Activated CD8-positive, alpha-beta memory T cell treated with anti-CD3 and anti-CD28 coated beads, Interleukin-2, amount 50 U/mL, for 4 hours (primary cell): Measurements from ENCODE around the gene GSTT4.
"Not testable (repeated sequence)": the region's sequence is repeated elsewhere in the genome, so short reads cannot be mapped to it uniquely, and the experiment has no call there.

Experiments used
- DNase-seq: peaks from one replicate; pipeline ENCODE4 v3.0.0-alpha.2; 2020

The GSTT4 gene

DNA sequence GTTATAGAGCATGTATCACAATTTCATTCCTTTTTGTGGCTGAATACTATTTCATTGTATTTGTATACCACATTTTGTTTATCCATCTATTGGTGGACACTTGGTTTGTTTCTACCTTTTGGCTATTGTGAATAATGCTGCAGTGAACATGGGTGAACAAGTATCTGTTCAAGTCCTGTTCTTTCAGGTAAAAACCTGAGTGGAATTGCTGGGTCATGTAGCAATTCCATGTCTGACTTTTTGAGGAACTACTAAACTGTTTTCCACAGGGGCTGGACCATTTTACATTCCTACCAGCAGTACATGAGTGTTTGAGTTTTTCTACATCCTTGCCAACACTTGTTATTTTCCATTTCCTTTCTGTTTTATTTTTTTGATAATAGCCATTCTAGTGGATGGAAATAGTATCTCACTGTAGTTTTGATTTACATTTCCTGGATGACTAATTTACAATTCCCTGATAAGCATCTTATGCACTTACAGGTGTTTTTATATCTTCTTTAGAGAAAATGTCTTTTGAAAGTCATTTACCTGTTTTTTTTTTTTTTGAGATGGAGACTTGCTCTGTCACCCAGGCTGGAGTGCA, 18.0 kb upstream of the GSTT4 start:
- no peak for DNase-seq

GRCh38 chr22:24021304-24021703, 16.1 kb upstream of the GSTT4 start:
- no peak for DNase-seq

DNA sequence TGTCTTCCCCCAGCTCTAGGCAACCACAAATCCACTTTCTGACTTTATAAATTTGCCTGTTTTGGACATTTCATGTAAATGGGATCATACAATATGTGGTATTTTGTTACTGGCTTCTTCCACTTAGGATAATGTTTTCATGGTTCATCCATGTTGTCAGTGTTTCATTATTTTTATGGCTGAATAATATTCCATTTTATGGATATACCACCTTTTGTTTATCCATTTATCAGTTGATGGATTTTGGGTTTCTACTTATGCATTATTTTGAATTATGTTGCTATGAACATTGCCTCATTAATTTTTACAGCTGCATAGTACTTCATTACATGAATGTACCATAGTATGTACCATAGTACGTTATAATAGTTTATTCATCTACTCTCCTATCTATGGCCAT, 10.9 kb upstream of the GSTT4 start:
- no peak for DNase-seq

DNA sequence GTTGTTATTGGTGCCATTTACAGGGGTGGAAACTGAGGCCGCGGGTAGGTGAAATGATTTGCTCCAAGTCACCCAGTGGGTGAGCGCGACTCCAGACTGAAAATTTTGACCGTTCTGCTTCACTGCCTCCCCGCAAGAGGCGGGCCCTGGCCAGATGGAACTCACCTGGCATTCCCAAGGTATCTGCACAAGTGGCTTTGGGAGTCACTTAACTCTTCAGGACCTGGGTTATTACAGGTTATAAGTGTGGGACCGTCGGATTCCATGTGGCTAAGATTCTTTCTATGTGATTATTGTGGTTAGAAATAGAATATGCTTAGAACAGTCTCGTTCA, 6.4 kb upstream of the GSTT4 start:
- DNase-seq = no peak

DNA sequence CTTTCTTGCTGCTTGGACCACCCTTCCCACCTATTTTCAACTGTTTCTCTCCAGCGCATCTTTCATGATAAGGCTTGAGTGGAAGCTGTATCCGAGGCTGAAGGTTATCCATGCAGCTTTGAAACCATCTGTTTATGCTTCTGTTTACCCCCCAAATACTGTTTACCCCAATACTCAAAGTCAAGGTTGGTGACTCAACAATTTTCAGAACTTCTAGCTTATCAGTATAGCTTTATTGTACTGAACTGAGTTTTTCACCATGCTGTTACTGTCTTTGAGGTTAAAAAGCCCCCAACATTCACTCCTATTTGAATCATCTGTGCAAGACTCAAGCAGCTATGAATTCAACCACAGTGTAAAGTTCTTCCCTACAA, 4.8 kb upstream of the GSTT4 start:
- no peak for DNase-seq

DNA sequence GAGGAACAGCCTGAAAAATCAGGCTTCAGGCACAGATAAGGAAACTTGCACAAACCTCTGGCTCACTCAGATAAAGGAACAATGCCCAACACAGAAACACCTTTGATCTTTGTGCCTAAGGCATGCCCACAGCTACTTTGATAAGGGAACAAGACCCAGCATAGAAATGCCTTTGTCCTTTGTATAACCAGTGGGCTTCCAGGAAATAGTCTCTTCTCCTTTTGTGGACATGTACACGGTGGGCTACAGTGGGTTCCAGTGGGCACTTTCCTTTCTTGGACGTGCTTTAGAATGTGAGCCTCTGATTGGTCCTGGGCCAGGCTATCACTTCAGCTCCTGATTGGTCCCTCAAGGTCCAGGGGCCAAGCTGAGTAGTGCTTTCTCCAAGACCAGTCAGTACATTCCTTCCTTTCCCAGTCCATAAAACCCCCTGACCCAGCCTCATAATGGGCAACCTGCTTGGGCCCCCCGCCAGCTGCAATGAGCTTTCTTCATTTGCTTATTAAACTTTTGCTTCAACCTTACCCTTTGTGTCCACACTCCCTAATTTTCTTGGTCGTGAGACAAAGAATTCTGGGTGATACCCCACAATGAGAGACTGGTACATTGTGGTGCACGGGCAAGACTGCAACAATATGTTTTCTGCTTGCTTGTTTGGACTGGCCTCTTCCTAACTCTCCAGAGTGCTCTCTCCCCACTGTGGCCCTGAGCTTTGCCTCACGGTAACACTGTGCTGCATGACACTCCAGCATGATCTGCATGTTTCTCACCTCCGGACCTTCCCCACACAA, 4.2 kb upstream of the GSTT4 start:
- no peak for DNase-seq

DNA sequence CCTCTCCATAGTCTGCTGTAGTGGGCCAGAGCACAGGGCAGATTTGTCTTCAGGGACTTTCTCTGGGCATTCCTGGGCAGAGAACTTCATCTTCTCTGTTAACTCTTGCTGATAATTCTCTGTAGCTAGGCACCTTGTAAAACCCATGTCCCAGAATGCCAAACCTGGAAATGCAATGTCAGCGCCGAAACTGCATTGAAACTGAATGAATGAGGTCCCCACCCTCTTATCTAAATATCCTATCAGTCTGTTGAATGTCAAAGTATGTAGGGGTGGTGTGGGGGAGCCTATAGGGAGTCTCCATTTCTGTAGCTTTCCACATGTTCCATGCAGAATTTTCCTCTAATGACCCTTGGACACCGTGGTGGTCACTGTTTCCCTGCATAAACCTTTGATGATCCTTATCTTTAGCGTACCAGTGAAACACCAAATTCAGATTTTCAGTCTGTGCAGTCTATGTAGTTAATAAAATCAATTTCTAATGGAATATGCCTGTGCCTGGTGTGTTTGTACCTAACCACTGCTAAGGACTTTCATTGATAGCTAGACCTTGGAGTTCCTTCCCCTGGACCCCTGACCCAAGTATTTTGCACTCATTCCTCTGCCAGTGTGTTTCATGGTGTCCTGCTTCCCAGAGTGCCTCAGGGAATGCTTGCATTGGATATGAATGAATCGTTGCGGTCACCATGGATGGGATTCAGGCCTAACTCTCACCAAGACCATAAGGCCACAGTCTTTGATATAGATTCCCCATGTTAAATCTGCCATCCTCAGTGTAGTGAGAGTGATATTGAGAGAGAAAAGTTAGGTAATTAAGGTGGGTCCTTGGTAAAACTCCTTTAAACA, 3.4 kb upstream of the GSTT4 start:
- DNase-seq = no peak

DNA sequence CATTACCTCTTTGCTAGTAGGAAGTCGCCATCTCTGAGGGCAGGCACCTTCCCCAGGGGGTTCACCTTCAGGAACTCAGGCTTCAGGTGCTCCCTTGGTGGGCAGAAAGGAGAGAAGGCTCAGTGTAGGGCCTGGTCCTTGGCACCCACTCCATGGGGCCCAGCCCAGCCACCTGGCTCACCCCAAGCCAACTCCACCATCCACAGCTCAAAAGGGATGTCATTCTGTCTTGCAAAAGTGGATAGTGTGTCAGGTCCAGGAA, 2.7 kb upstream of the GSTT4 start:
- DNase-seq = no peak

DNA sequence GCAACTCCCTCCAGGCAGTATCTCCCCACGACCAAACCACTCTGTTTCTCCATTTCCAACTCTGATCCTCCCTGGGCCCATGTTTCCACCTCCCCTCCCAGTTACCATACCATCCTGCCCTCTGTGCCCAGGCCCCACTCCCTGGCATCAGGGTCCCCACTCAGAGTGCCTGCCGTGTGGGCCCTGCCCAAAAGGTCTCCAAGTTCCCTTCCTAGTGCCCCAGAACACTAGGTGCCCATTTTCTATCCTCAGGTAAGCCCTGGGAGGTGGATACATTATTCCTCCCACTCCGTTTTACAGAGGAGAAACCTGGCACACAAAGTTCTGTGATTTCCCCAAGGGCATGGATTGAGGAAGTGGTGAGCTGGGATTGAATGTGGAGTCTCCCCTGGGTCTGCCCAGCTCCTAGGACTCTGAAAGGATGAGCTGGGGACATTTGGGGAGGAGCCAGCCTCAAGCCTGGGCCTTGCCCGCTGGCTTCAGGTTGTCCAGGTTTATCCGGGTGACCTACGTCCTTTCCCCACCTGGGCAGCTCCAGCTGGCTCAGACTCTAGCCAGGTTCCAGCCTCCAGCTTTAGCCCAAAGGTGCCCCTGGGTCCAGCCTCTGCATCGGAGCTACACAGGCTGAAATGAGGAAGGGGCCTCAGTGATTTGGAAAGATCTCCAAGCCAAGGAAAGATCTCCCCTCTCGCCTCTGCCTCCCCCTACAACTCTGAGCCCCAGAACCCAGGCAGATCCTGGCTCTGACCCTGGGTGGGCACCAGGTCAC, 2.2 kb upstream of the GSTT4 start:
- no peak for DNase-seq

DNA sequence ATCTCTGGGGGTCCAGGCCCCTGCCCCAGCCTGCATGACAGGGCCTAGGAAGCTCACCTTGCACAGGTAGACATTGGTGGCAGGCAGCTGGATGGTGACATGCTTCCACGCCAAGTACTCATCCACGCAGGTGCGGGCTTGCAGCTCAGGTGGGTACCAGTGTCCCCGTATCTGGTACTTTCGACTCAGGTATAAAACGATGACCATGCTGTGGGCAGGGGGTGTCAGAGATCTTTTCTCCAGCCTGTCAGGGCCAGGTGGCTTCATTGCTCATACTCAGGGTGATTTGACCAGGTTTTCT, 1.6 kb upstream of the GSTT4 start:
- no peak for DNase-seq

DNA sequence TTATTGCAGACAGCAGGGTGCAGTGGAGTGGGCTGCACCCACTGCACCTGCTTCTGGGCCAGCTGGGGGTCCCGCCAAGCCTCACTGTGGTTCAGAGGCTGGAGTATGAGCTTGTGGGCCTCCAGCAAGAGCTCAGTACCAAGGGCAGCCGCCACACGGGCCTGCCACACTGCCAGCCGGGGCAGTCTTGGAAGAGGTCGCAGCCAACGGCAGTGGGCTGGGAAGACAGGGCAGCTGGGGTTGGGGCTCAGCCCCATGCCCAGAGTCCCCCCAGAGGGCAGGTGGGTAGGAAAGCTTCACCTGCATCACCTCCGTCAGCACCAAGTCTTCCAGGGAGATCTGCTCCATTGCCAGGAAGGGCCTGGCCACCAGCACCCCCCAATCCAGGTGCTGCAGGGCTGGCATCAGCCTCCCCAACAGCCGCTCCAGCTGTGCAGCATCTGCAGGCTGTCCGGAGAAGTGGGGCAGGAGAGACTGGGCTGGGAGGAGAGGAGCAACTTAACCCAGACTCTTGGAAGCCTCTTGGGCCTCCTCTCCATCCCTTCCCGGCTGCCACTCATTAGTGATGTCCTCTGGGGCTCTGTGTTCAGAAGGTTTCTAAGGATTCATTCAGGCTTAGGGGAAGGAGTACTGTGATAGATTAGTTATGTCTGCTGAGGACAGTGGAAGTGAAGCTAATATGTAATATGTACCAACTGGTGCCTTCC, 1.1 kb upstream of the GSTT4 start:
- DNase-seq = no peak

DNA sequence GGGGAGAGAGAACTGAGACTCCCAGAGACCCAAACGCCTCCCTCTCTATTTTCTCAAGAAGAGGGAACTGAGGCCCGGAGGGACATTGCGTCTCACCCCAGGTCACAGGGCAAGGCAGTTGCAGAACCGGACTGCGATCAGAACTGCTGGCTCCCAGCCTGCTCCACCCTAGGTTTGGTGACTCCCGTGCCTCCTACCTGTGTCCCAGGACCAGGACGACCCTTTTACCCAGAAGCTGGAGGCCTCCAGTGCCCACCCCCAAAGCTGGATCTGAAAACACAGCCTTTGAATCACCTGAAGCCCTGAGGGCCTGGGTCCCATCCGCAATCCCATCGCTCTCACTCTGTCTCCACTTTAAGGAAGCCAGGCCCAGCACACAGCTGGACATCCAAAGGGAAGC, 1.4 kb downstream of the GSTT4 start:
- DNase-seq = no peak

GRCh38 chr22:24002851-24003250, 2.4 kb downstream of the GSTT4 start:
- DNase-seq = no peak

- no peak for DNase-seq
Measured at GRCh38 chr22:24002272-24002671, 3.0 kb downstream of the GSTT4 start.

DNA sequence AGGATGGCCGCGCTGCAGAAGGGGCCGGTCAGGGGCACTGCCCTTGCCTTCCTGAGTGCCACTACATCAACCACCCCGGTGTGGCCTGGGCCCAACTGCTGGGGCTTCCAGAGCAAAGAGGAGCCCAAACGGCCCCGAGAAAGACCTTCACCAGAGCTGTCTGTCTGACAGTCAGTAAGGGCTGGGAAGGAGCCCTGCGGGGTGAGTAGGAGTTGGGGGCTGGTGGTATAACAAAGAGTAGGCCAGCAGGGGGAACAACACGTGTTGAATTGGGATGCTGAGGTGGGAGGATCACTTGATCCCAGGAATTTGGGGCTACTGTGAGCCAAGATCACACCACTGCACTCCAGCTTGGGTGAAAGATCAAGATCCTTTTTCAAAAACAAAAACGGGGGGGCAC, 3.9 kb downstream of the GSTT4 start:
- DNase-seq = no peak

GRCh38 chr22:23999779-24000178, 5.5 kb downstream of the GSTT4 start:
- not testable (repeated sequence) for DNase-seq

DNA sequence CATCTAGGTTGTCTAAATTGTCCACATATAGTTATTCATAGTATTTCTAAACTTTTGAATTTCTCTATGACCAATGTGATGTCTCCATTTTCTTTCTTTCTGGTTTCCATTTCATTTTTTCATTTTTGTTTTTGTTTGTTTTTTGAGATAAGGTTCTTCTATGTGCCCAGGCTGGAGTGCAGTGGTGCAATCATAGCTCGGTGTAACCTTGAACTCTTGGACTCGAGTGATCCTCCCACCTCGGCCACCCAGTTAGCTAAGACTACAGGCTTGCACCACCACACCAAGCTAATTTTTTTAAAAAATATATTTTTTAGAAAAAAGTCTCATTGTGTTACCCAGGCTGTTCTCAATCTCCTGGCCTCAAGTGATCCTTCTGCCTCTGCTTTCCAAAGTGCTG, 8.2 kb downstream of the GSTT4 start:
- no peak for DNase-seq

DNA sequence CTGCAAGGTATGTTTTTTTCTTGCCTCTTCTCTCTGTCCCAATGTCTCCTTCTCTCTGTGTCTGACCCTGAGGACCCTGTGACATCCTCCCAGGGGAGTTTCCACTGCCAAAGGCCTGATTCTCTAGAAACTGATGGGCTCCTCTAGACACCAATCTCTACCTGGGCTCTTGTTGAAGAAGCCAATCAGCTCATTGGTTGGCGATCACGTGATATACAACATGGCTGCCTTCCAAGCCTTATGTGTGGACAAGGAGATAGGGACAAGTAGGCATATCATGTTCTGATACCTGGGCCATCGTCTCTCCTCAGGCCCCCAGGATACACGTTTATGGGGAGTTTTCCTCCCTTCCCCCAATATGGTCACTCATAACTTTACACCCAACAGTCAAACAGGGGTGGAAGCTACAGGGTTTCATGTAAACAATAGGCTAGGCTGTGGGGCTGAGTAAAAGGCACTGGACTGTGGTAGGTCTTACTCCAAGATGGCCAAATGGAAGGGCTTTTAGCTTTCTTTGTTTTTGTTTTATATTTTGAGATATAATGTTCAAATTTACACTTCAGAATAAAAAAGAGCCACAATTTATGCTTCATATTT, 11.6 kb downstream of the GSTT4 start:
- not testable (repeated sequence) for DNase-seq

GRCh38 chr22:23993080-23993479, 12.2 kb downstream of the GSTT4 start:
- DNase-seq = not testable (repeated sequence)

GRCh38 chr22:23989583-23990244, 15.5 kb downstream of the GSTT4 start:
- not testable (repeated sequence) for DNase-seq

DNA sequence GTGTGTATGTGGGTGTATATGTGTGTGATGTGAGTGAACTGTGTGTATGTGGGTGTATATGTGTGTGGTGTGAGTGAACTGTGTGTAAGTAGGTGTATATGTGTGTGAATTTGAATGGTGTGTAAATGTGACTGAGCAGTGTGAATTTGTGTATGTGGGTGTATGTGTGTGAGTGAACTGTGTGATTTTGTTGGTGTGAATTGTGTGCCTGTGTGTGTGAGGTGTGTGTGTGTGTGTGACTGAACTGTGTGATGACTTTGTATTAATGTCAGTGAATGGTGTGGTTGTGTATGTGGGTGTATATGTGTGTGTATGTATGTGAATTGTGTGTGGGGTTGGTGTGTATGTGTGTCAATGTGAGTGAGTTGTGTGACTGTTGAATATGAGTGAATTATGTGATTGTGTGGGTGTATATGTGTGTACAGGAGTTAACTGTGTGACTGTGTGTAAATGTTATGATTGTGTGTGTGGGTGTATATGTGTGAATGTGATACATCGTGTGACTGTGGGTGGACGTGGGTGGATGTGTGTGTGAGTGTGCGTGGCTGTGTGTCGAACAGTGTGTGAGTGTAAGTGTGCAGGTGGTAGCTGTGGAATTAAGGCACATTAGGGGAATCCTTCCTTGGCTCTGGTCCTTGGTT, 18.6 kb downstream of the GSTT4 start:
- DNase-seq = not testable (repeated sequence)

DNA sequence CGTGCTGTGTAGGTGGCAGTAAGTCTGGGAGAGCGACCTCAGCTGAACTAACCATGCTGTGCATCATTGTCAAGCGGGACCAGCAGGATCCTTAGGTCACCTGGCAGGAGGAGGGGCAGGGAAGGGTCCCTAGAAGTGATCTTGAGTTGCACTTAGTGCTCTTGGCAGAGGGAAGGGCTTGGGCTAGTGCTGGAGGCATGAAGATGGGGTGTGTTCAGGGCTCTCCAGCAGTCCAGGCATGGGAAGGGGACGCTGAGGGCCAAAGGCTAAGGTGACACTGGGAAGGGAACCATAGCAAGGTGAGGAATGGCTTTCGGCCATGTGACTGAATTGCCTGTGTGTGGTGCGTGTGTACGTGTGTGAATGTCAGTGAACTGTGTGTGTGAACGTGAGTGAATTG, 19.2 kb downstream of the GSTT4 start:
- DNase-seq = not testable (repeated sequence)
